CD4-positive, CD25-positive, alpha-beta regulatory T cell (primary cell): ENCODE measurements around the gene GRAP. TPM values are rescaled to one million over a fixed set of nuclear protein-coding genes. Genes with fewer than 3 reads are reported as not detected.

Experiments used
- ATAC-seq, 2 donors: fragments of 150-1000 bp; cut with Tn5 transposase; one replicate each; pipeline ENCODE4 v1.10.0; 2021; ENCODE audit warnings: low read depth in 2 of 2, moderate number of reproducible peaks in 2 of 2, moderate library complexity in 1 of 2
- DNase-seq, 3 donors: peaks; one replicate each; pipeline versions ENCODE4 v3.0.0 to v3.0.0-alpha.2; 2012 to 2022; ENCODE audit warnings: mixed read lengths in 1 of 3
- H3K27ac ChIP-seq: one replicate; pipeline ENCODE4 v1.7.0; 2013; ENCODE audit warnings: mild to moderate bottlenecking, low read length; ENCODE audit not compliant: insufficient read depth, poor library complexity, severe bottlenecking
- H3K27me3 ChIP-seq: one replicate; pipeline ENCODE4 v1.7.0; 2013; ENCODE audit warnings: low read length; ENCODE audit not compliant: control insufficient read depth, insufficient read depth
- H3K36me3 ChIP-seq: one replicate; pipeline ENCODE4 v1.7.0; 2013; ENCODE audit warnings: mild to moderate bottlenecking, low read length, moderate library complexity; ENCODE audit not compliant: control insufficient read depth, insufficient read depth
- H3K4me1 ChIP-seq: 2 replicates; pipeline ENCODE4 v1.7.0; 2013; ENCODE audit warnings: mild to moderate bottlenecking, low read length; ENCODE audit not compliant: insufficient read depth, control insufficient read depth, poor library complexity, severe bottlenecking
- H3K4me3 ChIP-seq: one replicate; pipeline ENCODE4 v1.7.0; 2013; ENCODE audit warnings: low read depth, mild to moderate bottlenecking, low read length, moderate library complexity
- H3K9me3 ChIP-seq, 2 experiments: 1 replicate in 1 of 2; 2 replicates in 1 of 2; pipeline ENCODE4 v1.7.0; 2013; ENCODE audit warnings: low read length in 2 of 2, mild to moderate bottlenecking in 1 of 2, moderate library complexity in 1 of 2; ENCODE audit not compliant: control insufficient read depth in 2 of 2
- H3K27ac Mint-ChIP-seq, 3 donors: one replicate each; pipeline ENCODE4 v1.8.0; 2020 to 2022; ENCODE audit warnings: mild to moderate bottlenecking in 3 of 3, mixed read lengths in 3 of 3, moderate library complexity in 2 of 3
- H3K27me3 Mint-ChIP-seq: one replicate; pipeline ENCODE4 v1.8.0; 2022; ENCODE audit warnings: mild to moderate bottlenecking, mixed read lengths
- H3K36me3 Mint-ChIP-seq: one replicate; pipeline ENCODE4 v1.8.0; 2020; ENCODE audit warnings: mixed read lengths
- H3K4me1 Mint-ChIP-seq, 4 donors: one replicate each; pipeline ENCODE4 v1.8.0; 2020 to 2022; ENCODE audit warnings: mixed read lengths in 4 of 4, mild to moderate bottlenecking in 1 of 4
- H3K4me3 Mint-ChIP-seq, 4 donors: one replicate each; pipeline ENCODE4 v1.8.0; 2020 to 2022; ENCODE audit warnings: mild to moderate bottlenecking in 4 of 4, mixed read lengths in 4 of 4, moderate library complexity in 3 of 4
- H3K9me3 Mint-ChIP-seq, 7 donors: one replicate each; pipeline ENCODE4 v1.8.0; 2020 to 2022; ENCODE audit warnings: mixed read lengths in 7 of 7, mild to moderate bottlenecking in 3 of 7, moderate library complexity in 2 of 7
- polyA plus RNA-seq, 4 donors: library from polyadenylated mRNA; unstranded; fragments of 300-500 nt; fragmentation: Illumina TruSeq; gene quantifications; one replicate each; pipeline ENCODE4 v1.2.3, GENCODE V29; 2021
- total RNA-seq: library from RNA; stranded (reverse); gene quantifications from one replicate; pipeline ENCODE4 v1.2.3, GENCODE V29; 2022

The GRAP gene
- total and polyA plus RNA-seq, 5 donors from 2014 or later = 34.5 to 77.5 (median 62.1) TPM

GRCh38 chr17:18994631-18995030, 52.1 kb downstream of the GRAP start:
- H3K4me3 Mint-ChIP-seq = no peak overlapping the region
- Histone ChIP-seq H3K9me3 (peaks cover 6 to 7% of the 10 kb centered on the region in 2 experiments), H3K4me3 (no peak overlapping the region), H3K36me3 (peaks cover 14% of the 10 kb centered on the region), H3K27me3 (no peaks in the 10 kb centered on the region), H3K4me1 (peaks cover 8% of the 10 kb centered on the region), H3K27ac (no peak overlapping the region)
- H3K4me1 Mint-ChIP-seq = peaks cover 0 to 35% (median 13%) of the 10 kb centered on the region in 4 donors
- ATAC-seq (no peak), DNase-seq (no peak)
- H3K36me3 Mint-ChIP-seq = peaks cover 27% of the 10 kb centered on the region
- no peak overlapping the region for H3K27ac Mint-ChIP-seq
- peaks cover 0 to 9% (median 1%) of the 10 kb centered on the region in 7 donors for H3K9me3 Mint-ChIP-seq
- H3K27me3 Mint-ChIP-seq = no peaks in the 10 kb centered on the region

- Mint-ChIP-seq H3K27ac (peak overlapping the region in 2 of 3 donors; percentile 14 to 79), H3K9me3 (peaks cover 0 to 9% (median 1%) of the 10 kb centered on the region in 7 donors), H3K36me3 (peaks cover 27% of the 10 kb centered on the region), H3K4me3 (no peak overlapping the region), H3K4me1 (peaks cover 0 to 35% (median 13%) of the 10 kb centered on the region in 4 donors), H3K27me3 (no peaks in the 10 kb centered on the region)
- Histone ChIP-seq H3K36me3 (peaks cover 14% of the 10 kb centered on the region), H3K27me3 (no peaks in the 10 kb centered on the region), H3K4me3 (no peak overlapping the region), H3K4me1 (peaks cover 8% of the 10 kb centered on the region), H3K27ac (no peak overlapping the region), H3K9me3 (peaks cover 6 to 7% of the 10 kb centered on the region in 2 experiments)
- no peak for ATAC-seq
- no peak for DNase-seq
Observed at GRCh38 chr17:18993905-18994526, 52.7 kb downstream of the GRAP start.

- no peak overlapping the region for H3K4me3 ChIP-seq
- Mint-ChIP-seq H3K36me3 (peaks cover 28% of the 10 kb centered on the region), H3K4me1 (peaks cover 0 to 36% (median 12%) of the 10 kb centered on the region in 4 donors), H3K27ac (peak overlapping the region in 1 of 3 donors; percentile 72), H3K27me3 (no peaks in the 10 kb centered on the region), H3K9me3 (peaks cover 0 to 9% (median 1%) of the 10 kb centered on the region in 7 donors), H3K4me3 (no peak overlapping the region)
- no peaks in the 10 kb centered on the region for H3K27me3 ChIP-seq
- H3K36me3 ChIP-seq = peaks cover 14% of the 10 kb centered on the region
- H3K4me1 ChIP-seq = peaks cover 8% of the 10 kb centered on the region
- no peak overlapping the region for H3K27ac ChIP-seq
- ATAC-seq = peak; percentile 26 to 54
- peak in 1 of 3 donors; percentile 49 for DNase-seq
- peaks cover 6 to 7% of the 10 kb centered on the region in 2 experiments for H3K9me3 ChIP-seq
Observed at GRCh38 chr17:18992454-18993130, 54.2 kb downstream of the GRAP start.

GRCh38 chr17:18991531-18992315, 55.0 kb downstream of the GRAP start:
- Histone ChIP-seq H3K27ac (no peak overlapping the region), H3K4me3 (no peak overlapping the region), H3K4me1 (peaks cover 8% of the 10 kb centered on the region), H3K36me3 (peaks cover 14% of the 10 kb centered on the region), H3K9me3 (peaks cover 6 to 7% of the 10 kb centered on the region in 2 experiments), H3K27me3 (no peaks in the 10 kb centered on the region)
- no peak overlapping the region for H3K4me3 Mint-ChIP-seq
- H3K9me3 Mint-ChIP-seq = peaks cover 0 to 9% (median 1%) of the 10 kb centered on the region in 7 donors
- DNase-seq (no peak), ATAC-seq (no peak)
- peaks cover 27% of the 10 kb centered on the region for H3K36me3 Mint-ChIP-seq
- peaks cover 0 to 35% (median 12%) of the 10 kb centered on the region in 4 donors for H3K4me1 Mint-ChIP-seq
- no peaks in the 10 kb centered on the region for H3K27me3 Mint-ChIP-seq
- H3K27ac Mint-ChIP-seq = no peak overlapping the region

- Histone ChIP-seq H3K27me3 (no peaks in the 10 kb centered on the region), H3K4me1 (peaks cover 8% of the 10 kb centered on the region), H3K9me3 (peaks cover 0 to 3% of the 10 kb centered on the region in 2 experiments), H3K27ac (no peak overlapping the region), H3K4me3 (no peak overlapping the region), H3K36me3 (peaks cover 14% of the 10 kb centered on the region)
- no peak for ATAC-seq
- Mint-ChIP-seq H3K27me3 (no peaks in the 10 kb centered on the region), H3K9me3 (peaks cover 0 to 5% (median 0%) of the 10 kb centered on the region in 7 donors), H3K36me3 (peaks cover 21% of the 10 kb centered on the region), H3K27ac (no peak overlapping the region), H3K4me1 (peaks cover 0 to 32% (median 12%) of the 10 kb centered on the region in 4 donors), H3K4me3 (no peak overlapping the region)
- no peak for DNase-seq
Observed at GRCh38 chr17:18990331-18990730, 56.4 kb downstream of the GRAP start.

GRCh38 chr17:18988546-18989173, 58.1 kb downstream of the GRAP start:
- peaks cover 10% of the 10 kb centered on the region for H3K36me3 Mint-ChIP-seq
- Histone ChIP-seq H3K27ac (no peak overlapping the region), H3K27me3 (no peaks in the 10 kb centered on the region), H3K9me3 (no peaks in the 10 kb centered on the region), H3K4me1 (peaks cover 8% of the 10 kb centered on the region), H3K36me3 (peaks cover 14% of the 10 kb centered on the region), H3K4me3 (no peak overlapping the region)
- no peak overlapping the region for H3K27ac Mint-ChIP-seq
- no peaks in the 10 kb centered on the region for H3K9me3 Mint-ChIP-seq
- no peaks in the 10 kb centered on the region for H3K27me3 Mint-ChIP-seq
- DNase-seq (no peak), ATAC-seq (no peak)
- no peak overlapping the region for H3K4me3 Mint-ChIP-seq
- H3K4me1 Mint-ChIP-seq = peaks cover 0 to 21% (median 6%) of the 10 kb centered on the region in 4 donors

GRCh38 chr17:18987862-18988545, 58.8 kb downstream of the GRAP start:
- H3K4me3 Mint-ChIP-seq = no peak overlapping the region
- DNase-seq (no peak), ATAC-seq (no peak)
- H3K4me1 Mint-ChIP-seq = peaks cover 0 to 15% (median 1%) of the 10 kb centered on the region in 4 donors
- H3K9me3 ChIP-seq = no peaks in the 10 kb centered on the region
- no peaks in the 10 kb centered on the region for H3K27me3 Mint-ChIP-seq
- H3K4me3 ChIP-seq = no peak overlapping the region
- H3K27ac Mint-ChIP-seq = no peak overlapping the region
- H3K4me1 ChIP-seq = peaks cover 5% of the 10 kb centered on the region
- H3K36me3 ChIP-seq = peaks cover 11% of the 10 kb centered on the region
- H3K9me3 Mint-ChIP-seq = no peaks in the 10 kb centered on the region
- no peak overlapping the region for H3K27ac ChIP-seq
- H3K27me3 ChIP-seq = no peaks in the 10 kb centered on the region
- H3K36me3 Mint-ChIP-seq = peaks cover 3% of the 10 kb centered on the region
